HL-60 (cell line): Measurements from ENCODE around the gene ZNF334.

ENCODE experiments used
- POLR2AphosphoS5 ChIP-seq: IDR thresholded peaks from 2 replicates; pipeline ENCODE4 v1.6.1; 2012; ENCODE audit warnings: low read depth
- TF ChIP-seq, protein P1 (sequence below): IDR thresholded peaks from one replicate; pipeline ENCODE4 v1.5.1; 2011; ENCODE audit warnings: low read length, control low read depth, inconsistent platforms; ENCODE audit not compliant: insufficient read depth

DNA sequence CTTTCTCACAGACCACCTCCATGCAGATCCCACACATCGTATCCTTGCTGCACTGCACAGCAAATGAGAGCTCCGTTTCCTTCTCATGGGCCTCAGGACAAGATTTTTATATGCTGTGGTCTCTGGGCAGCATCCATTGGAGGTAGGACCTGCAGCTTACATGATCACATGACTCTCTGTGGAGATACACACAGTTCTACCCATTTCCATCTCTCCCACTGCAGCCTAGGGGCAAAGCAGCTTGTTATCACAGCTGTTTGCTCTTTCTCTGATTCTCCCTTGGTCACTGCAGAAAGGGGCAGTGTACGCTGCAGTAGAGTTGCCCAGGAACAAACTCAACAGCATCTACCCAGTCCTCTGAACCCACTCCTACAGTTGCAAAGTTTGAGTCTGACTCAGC lies 48.9 kb downstream of the ZNF334 start:
- TF ChIP-seq, protein P1, sequence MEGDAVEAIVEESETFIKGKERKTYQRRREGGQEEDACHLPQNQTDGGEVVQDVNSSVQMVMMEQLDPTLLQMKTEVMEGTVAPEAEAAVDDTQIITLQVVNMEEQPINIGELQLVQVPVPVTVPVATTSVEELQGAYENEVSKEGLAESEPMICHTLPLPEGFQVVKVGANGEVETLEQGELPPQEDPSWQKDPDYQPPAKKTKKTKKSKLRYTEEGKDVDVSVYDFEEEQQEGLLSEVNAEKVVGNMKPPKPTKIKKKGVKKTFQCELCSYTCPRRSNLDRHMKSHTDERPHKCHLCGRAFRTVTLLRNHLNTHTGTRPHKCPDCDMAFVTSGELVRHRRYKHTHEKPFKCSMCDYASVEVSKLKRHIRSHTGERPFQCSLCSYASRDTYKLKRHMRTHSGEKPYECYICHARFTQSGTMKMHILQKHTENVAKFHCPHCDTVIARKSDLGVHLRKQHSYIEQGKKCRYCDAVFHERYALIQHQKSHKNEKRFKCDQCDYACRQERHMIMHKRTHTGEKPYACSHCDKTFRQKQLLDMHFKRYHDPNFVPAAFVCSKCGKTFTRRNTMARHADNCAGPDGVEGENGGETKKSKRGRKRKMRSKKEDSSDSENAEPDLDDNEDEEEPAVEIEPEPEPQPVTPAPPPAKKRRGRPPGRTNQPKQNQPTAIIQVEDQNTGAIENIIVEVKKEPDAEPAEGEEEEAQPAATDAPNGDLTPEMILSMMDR: no peak
- no peak for TF ChIP-seq POLR2AphosphoS5
